Spinal cord (tissue), 10 donors: ENCODE results near the gene ZNHIT2. TPM values are rescaled to one million over a fixed set of nuclear protein-coding genes. Genes with fewer than 3 reads are reported as not detected.
"Not testable (repeated sequence)": the region's sequence is repeated elsewhere in the genome, so short reads cannot be mapped to it uniquely, and the experiment has no call there.

Source experiments
- DNase-seq, 6 donors: peaks; one replicate each; pipeline versions ENCODE4 v3.0.0 to v3.0.0-alpha.2; 2013 to 2015; ENCODE audit warnings: low spot score in 6 of 6, low read depth in 4 of 6
- H3K27ac ChIP-seq: one replicate; pipeline ENCODE4 v1.5.1; 2013; ENCODE audit warnings: low read depth, low read length, control low read depth
- H3K27me3 ChIP-seq: one replicate; pipeline ENCODE4 v1.6.1; 2013; ENCODE audit warnings: low read length; ENCODE audit not compliant: control insufficient read depth, insufficient read depth
- H3K36me3 ChIP-seq: one replicate; pipeline ENCODE4 v1.6.1; 2013; ENCODE audit warnings: low read length; ENCODE audit not compliant: control insufficient read depth, insufficient read depth
- H3K4me1 ChIP-seq: one replicate; pipeline ENCODE4 v1.6.1; 2013; ENCODE audit warnings: low read length; ENCODE audit not compliant: control insufficient read depth, insufficient read depth
- H3K4me3 ChIP-seq: one replicate; pipeline ENCODE4 v1.5.1; 2013; ENCODE audit warnings: low read depth, low read length, control low read depth
- H3K9me3 ChIP-seq: one replicate; pipeline ENCODE4 v1.6.1; 2013; ENCODE audit warnings: low read length; ENCODE audit not compliant: control insufficient read depth, insufficient read depth
- WGBS: methylation state at CpG from one replicate; pipeline ENCODE4 v1.1.5; 2013; ENCODE audit warnings: missing lambda C conversion rate; ENCODE audit not compliant: insufficient coverage; 5-methylcytosine and 5-hydroxymethylcytosine counted together
- polyA plus RNA-seq, 2 donors: library from polyadenylated mRNA; unstranded; fragments of 120-200 nt; gene quantifications; one replicate each; pipeline ENCODE4 v1.2.1, GENCODE V29; 2013; ENCODE audit not compliant: insufficient read length in 2 of 2
- total RNA-seq, 2 donors: library from RNA; depleted of rRNA in 1 of 2; stranded (reverse); fragments of 120-200 nt in 1 of 2; fragments of >200 nt in 1 of 2; gene quantifications; one replicate each; pipeline versions ENCODE4 v1.2.3 to v1.2.4, GENCODE V29; 2013 to 2014
- donor health status: healthy.

ZNHIT2 gene
- total and polyA plus RNA-seq, 4 donors, result 2.7 to 14.0 (median 10.5) TPM

GRCh38 chr11:65152122-65152521 lies 34.6 kb upstream of the ZNHIT2 start:
- peaks cover 14% of the 10 kb centered on the region for H3K4me1 ChIP-seq
- DNase-seq, result no peak
- WGBS, result 72% methylated on average over 2 of the region's 2 CpGs
- no peak overlapping the region for H3K4me3 ChIP-seq
- no peaks in the 10 kb centered on the region for H3K9me3 ChIP-seq
- H3K27me3 ChIP-seq, result no peaks in the 10 kb centered on the region
- H3K27ac ChIP-seq, result no peak overlapping the region
- no peaks in the 10 kb centered on the region for H3K36me3 ChIP-seq

- Histone ChIP-seq H3K36me3 (no peaks in the 10 kb centered on the region), H3K9me3 (no peaks in the 10 kb centered on the region), H3K27me3 (no peaks in the 10 kb centered on the region), H3K4me1 (peaks cover 14% of the 10 kb centered on the region), H3K27ac (no peak overlapping the region), H3K4me3 (no peak overlapping the region)
- no peak for DNase-seq
- WGBS, result 87% methylated on average over 3 of the region's 3 CpGs
These were observed 33.9 kb upstream of the ZNHIT2 start for GRCh38 chr11:65151331-65151899.

- Histone ChIP-seq H3K4me1 (peaks cover 14% of the 10 kb centered on the region), H3K27me3 (no peaks in the 10 kb centered on the region), H3K36me3 (no peaks in the 10 kb centered on the region), H3K9me3 (no peaks in the 10 kb centered on the region), H3K4me3 (no peak overlapping the region), H3K27ac (peak overlapping the region; percentile 18)
- peak; percentile 29 to 83 (median 45) for DNase-seq
- WGBS, result 7% methylated on average over 9 of the region's 12 CpGs
These were observed 33.2 kb upstream of the ZNHIT2 start for GRCh38 chr11:65150509-65151299.

GRCh38 chr11:65150131-65150508 lies 32.6 kb upstream of the ZNHIT2 start:
- H3K9me3 ChIP-seq, H3K36me3 ChIP-seq, H3K4me3 ChIP-seq, H3K27me3 ChIP-seq, DNase-seq: not testable (repeated sequence)
- Histone ChIP-seq H3K4me1 (peaks cover 14% of the 10 kb centered on the region), H3K27ac (peak overlapping the region; percentile 57)
- 47% methylated on average over 3 of the region's 10 CpGs for WGBS

- Histone ChIP-seq H3K27me3 (no peaks in the 10 kb centered on the region), H3K4me1 (peaks cover 14% of the 10 kb centered on the region), H3K36me3 (no peaks in the 10 kb centered on the region), H3K4me3 (no peak overlapping the region), H3K9me3 (no peaks in the 10 kb centered on the region), H3K27ac (no peak overlapping the region)
- WGBS, result 83% methylated on average over 1 of the region's 5 CpGs
- no peak for DNase-seq
These were observed 31.2 kb upstream of the ZNHIT2 start for GRCh38 chr11:65148657-65149056.

GRCh38 chr11:65147352-65148075 lies 30.0 kb upstream of the ZNHIT2 start:
- no peaks in the 10 kb centered on the region for H3K27me3 ChIP-seq
- WGBS, result no CpG with 5 or more reads among the region's 2 CpGs
- peaks cover 14% of the 10 kb centered on the region for H3K4me1 ChIP-seq

GRCh38 chr11:65141896-65142494 lies 24.5 kb upstream of the ZNHIT2 start:
- 86% methylated on average over 6 of the region's 7 CpGs for WGBS
- no peak overlapping the region for H3K27ac ChIP-seq
- no peak overlapping the region for H3K4me3 ChIP-seq
- DNase-seq, result no peak
- H3K9me3 ChIP-seq, result no peaks in the 10 kb centered on the region
- H3K36me3 ChIP-seq, result no peaks in the 10 kb centered on the region
- no peaks in the 10 kb centered on the region for H3K4me1 ChIP-seq
- peaks cover 3% of the 10 kb centered on the region for H3K27me3 ChIP-seq

More at GRCh38 chr11:65147352-65148075, 30.0 kb upstream of the ZNHIT2 start:
- Histone ChIP-seq H3K4me3 (no peak overlapping the region), H3K27ac (no peak overlapping the region), H3K36me3 (no peaks in the 10 kb centered on the region), H3K9me3 (no peaks in the 10 kb centered on the region)
- no peak for DNase-seq

GRCh38 chr11:65136515-65137096 lies 19.1 kb upstream of the ZNHIT2 start:
- H3K27ac ChIP-seq, result no peak overlapping the region
- H3K4me3 ChIP-seq, result no peak overlapping the region
- H3K4me1 ChIP-seq, result peaks cover 32% of the 10 kb centered on the region
- whole genome bisulfite sequencing, result 91% methylated on average over 15 of the region's 15 CpGs
- H3K36me3 ChIP-seq, result peaks cover 21% of the 10 kb centered on the region
- no peaks in the 10 kb centered on the region for H3K9me3 ChIP-seq
- DNase-seq, result no peak
- H3K27me3 ChIP-seq, result peaks cover under 1% of the 10 kb centered on the region

GRCh38 chr11:65135633-65136145 lies 18.2 kb upstream of the ZNHIT2 start:
- DNase-seq, result no peak
- Histone ChIP-seq H3K9me3 (no peaks in the 10 kb centered on the region), H3K4me3 (peak overlapping the region; percentile 95), H3K27ac (peak overlapping the region; percentile 100), H3K4me1 (peaks cover 32% of the 10 kb centered on the region), H3K36me3 (peaks cover 30% of the 10 kb centered on the region), H3K27me3 (no peaks in the 10 kb centered on the region)
- WGBS, result 50% methylated on average over 9 of the region's 11 CpGs
